Measurements from ENCODE around the gene TENT5C. TPM values are rescaled to one million over a fixed set of nuclear protein-coding genes. Genes with fewer than 3 reads are reported as not detected.

Gene TENT5C
- total RNA-seq, 1 donor from 2014 or later = 0.53 TPM

DNA sequence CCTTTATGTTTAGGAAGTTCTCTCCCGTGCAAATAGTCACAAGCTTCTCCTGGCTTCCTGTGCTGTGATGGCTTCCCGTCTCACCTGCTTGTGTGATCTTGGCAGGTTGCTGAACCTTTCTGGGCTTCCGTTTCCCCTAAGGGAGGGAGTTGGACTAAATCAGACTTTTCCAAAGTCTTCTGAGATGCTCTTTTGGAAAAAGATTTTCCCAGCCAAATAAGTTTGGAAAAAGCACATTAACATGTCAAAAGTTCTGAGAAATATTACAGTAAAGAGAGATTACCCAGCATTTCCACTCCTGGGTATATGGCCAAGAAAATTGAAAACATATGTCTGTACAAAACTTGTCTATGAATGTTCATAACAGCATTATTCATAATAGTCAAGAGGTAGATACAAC lies 36.0 kb upstream of the TENT5C start:
- Histone ChIP-seq H3K27me3 (ENCODE audit: control insufficient read depth, insufficient read depth, low read length) (peaks cover 2% of the 10 kb centered on the region), H3K4me3 (ENCODE audit: low read depth, low read length) (no peak overlapping the region), H3K36me3 (ENCODE audit: control insufficient read depth, insufficient read depth, low read length) (no peaks in the 10 kb centered on the region)
- TF ChIP-seq, protein P1, sequence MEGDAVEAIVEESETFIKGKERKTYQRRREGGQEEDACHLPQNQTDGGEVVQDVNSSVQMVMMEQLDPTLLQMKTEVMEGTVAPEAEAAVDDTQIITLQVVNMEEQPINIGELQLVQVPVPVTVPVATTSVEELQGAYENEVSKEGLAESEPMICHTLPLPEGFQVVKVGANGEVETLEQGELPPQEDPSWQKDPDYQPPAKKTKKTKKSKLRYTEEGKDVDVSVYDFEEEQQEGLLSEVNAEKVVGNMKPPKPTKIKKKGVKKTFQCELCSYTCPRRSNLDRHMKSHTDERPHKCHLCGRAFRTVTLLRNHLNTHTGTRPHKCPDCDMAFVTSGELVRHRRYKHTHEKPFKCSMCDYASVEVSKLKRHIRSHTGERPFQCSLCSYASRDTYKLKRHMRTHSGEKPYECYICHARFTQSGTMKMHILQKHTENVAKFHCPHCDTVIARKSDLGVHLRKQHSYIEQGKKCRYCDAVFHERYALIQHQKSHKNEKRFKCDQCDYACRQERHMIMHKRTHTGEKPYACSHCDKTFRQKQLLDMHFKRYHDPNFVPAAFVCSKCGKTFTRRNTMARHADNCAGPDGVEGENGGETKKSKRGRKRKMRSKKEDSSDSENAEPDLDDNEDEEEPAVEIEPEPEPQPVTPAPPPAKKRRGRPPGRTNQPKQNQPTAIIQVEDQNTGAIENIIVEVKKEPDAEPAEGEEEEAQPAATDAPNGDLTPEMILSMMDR (IDR thresholded peaks at IDR 0.05; ENCODE audit: insufficient read depth, low read length, severe bottlenecking) = no peak
- FAIRE-seq = no peak
- DNase-seq (ENCODE audit: low read depth) = no peak

DNA sequence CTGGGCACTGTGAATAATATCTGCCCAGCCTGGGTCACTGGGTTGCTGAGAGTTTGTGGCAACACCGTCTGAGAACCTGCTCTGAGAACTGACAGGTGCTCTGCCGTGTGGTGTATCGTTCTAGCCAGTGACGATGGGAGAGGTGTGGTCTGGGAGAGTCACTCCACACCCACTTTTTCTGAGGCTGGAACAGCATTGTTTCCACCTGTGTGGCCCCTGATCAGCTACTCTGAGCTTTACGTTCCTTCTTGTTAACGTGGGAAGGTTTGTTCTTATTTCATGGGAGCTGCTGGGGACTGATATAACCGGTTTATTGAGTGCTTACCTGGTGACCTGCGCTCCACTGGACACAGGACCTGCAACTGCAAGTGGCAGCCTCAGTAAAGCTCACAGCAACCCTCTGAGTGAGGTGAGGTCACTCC lies 34.8 kb upstream of the TENT5C start:
- H3K27me3 ChIP-seq (ENCODE audit: control insufficient read depth, insufficient read depth, low read length) = no peaks in the 10 kb centered on the region
- DNase-seq (ENCODE audit: low read depth) (peak; percentile 35), FAIRE-seq (no peak)
- no peak overlapping the region for H3K4me3 ChIP-seq (ENCODE audit: low read depth, low read length)
- TF ChIP-seq, protein P1 (IDR thresholded peaks at IDR 0.05; ENCODE audit: insufficient read depth, low read length, severe bottlenecking) = no peak
- H3K36me3 ChIP-seq (ENCODE audit: control insufficient read depth, insufficient read depth, low read length) = no peaks in the 10 kb centered on the region

DNA sequence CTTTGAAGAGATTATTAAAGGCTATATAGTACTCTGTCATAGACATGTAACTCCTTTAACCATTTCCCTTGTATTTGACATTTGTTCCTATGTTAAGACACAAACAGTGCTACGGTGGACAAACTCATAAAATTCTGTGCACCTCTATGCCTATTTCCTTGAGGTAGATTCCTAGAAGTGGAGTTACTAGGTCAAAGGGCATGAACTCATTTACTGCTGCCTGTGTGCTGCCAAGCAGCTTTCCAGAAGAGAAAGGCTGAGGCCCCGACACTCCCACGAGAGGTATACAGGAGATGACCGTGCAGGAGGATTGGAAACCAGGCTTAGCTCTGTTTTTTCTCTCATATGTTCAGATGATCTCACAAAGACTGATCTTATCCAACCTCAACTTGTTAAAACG lies 34.4 kb upstream of the TENT5C start:
- TF ChIP-seq, protein P1 (IDR thresholded peaks at IDR 0.05; ENCODE audit: insufficient read depth, low read length, severe bottlenecking) = no peak
- Histone ChIP-seq H3K27me3 (ENCODE audit: control insufficient read depth, insufficient read depth, low read length) (no peaks in the 10 kb centered on the region), H3K4me3 (ENCODE audit: low read depth, low read length) (no peak overlapping the region), H3K36me3 (ENCODE audit: control insufficient read depth, insufficient read depth, low read length) (no peaks in the 10 kb centered on the region)
- no peak for FAIRE-seq
- DNase-seq (ENCODE audit: low read depth) = no peak

DNA sequence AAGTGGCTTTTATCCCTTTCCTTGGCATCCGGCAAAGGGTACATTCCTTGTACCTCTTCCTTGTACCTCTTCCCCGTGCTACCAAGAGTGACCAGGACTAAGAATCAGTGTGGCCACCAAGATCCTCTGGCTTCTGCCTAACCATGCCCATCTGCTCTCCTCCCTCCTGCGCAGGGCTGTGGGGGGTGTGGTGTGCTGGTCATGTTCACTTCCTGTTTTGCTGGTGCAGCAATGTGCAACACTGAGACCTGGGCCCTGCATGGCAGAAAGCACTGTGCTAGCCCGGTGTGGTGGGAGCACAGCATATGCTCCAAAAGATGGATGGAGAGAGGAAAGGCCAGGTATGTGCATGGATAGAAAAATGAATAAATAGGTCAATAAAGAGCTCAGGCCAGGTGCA lies 33.3 kb upstream of the TENT5C start:
- TF ChIP-seq, protein P1 (IDR thresholded peaks at IDR 0.05; ENCODE audit: insufficient read depth, low read length, severe bottlenecking) = no peak
- H3K36me3 ChIP-seq (ENCODE audit: control insufficient read depth, insufficient read depth, low read length) = no peaks in the 10 kb centered on the region
- no peaks in the 10 kb centered on the region for H3K27me3 ChIP-seq (ENCODE audit: control insufficient read depth, insufficient read depth, low read length)
- FAIRE-seq = no peak
- H3K4me3 ChIP-seq (ENCODE audit: low read depth, low read length) = no peak overlapping the region
- DNase-seq (ENCODE audit: low read depth) = no peak

DNA sequence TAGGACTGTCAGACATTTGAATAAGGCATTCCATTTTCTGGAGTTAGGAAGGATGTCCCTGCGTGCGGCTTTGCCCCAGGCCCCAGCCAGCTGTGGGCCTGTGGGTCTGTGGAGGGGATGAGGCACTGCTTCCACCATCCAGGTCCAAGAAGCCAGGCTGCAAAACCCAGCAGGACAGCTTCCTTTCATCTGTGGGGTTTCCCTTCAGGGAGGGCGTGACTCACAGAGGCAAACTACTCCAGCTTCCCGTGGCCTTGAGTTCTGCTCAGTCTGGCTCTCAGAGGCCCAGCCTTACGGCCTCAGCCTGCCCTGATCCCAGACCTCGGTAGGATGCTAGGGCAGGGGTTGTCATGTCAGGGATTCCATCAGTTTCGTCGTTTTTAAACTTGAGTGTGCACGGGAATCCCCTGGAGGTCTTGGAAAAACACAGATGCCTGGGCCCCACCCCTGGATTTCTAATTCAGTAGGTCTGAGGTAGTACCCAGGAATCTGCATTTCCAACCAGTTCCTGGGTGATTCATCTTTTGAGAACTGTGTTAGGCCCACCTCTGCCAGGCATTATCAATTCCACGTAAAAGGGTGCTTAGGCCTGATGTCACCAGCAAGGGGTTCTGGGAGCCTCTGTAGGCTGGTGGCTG lies 32.3 kb upstream of the TENT5C start:
- Histone ChIP-seq H3K27me3 (ENCODE audit: control insufficient read depth, insufficient read depth, low read length) (no peaks in the 10 kb centered on the region), H3K4me3 (ENCODE audit: low read depth, low read length) (no peak overlapping the region), H3K36me3 (ENCODE audit: control insufficient read depth, insufficient read depth, low read length) (no peaks in the 10 kb centered on the region)
- FAIRE-seq (no peak), DNase-seq (ENCODE audit: low read depth) (peak; percentile 27)
- TF ChIP-seq, protein P1 (IDR thresholded peaks at IDR 0.05; ENCODE audit: insufficient read depth, low read length, severe bottlenecking) = no peak
